GM13977 (cell line): ENCODE data around the gene RCCD1.
A peak's percentile ranks its signal among the peaks of the same experiment; 100 is the strongest.

Source experiments
- DNase-seq: peaks from one replicate; pipeline ENCODE4 v3.0.0; 2012; ENCODE audit warnings: low spot score
- CTCF ChIP-seq: IDR thresholded peaks from 2 replicates; pipeline ENCODE4 v1.5.1; 2012; ENCODE audit warnings: mild to moderate bottlenecking, control low read depth; ENCODE audit not compliant: insufficient read depth; ENCODE audit errors: extremely low read depth, missing control alignments
- in situ Hi-C: fragments of 300-500 bp; cut with MboI; formaldehyde crosslinking; loops from one replicate; pipeline ENCODE4 v1.12.0; 2022; ENCODE audit warnings: low sequenced_read_pairs, low pct_unique_long_range_greater_than_20kb, mixed read lengths, inconsistent platforms; ENCODE audit not compliant: unreplicated experiment

Gene RCCD1

GRCh38 chr15:90931575-90931827, 23.2 kb upstream of the RCCD1 start:
- in situ Hi-C loops, result no loop called here
- no peak for DNase-seq
- TF ChIP-seq CTCF, result no peak

DNA sequence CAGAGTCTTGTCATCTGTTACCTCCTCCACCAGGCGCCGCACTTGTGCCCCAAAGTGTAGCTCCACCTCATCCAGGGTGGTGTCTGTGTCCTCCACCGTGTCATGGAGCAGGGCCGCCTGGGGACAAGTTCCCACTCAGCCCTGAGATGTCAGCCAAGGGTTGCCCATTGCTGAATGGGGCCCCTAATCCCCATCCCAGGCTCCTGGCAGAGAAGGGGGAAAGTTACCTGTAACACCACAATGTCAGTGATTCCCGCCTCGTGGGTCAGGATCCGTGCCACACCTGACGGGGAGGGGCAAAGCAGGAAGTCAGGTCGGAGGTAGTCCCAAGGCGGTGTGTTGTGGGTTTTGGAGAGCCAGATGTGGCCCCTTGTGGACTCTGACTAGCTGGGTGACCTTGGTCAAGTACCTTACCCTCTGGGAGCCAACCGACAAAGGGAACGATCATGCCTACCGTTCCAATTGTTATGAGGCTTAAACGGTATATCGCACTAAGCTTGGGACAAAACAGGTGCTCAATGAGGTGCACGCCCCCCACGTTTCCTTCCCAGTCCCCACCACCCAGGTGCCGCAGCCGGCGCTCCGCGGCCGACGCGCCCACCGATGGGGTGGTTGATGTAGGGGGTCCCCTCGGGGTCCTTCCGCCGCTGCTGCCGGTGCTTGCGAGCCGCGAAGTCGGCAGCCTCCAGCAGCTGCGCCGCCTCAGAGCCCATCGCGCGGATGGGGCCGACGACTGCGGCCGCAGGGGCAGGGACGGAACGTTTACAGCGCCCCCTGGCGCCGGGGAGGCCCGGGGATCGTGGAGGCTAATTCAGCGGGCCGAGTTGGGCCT, 22.6 kb upstream of the RCCD1 start, which contains the start of gene HDDC3:
TSS of gene HDDC3 (minus strand) at position 722 of the 832 bp plus-strand sequence. CDS start at position 713, 9 bp downstream.
- in situ Hi-C loops, result no loop called here
- peak; percentile 98 for TF ChIP-seq CTCF
- peak; percentile 92 for DNase-seq

- DNase-seq, result no peak
- no peak for TF ChIP-seq CTCF
- in situ Hi-C loops, result no loop called here
These were observed 22.1 kb upstream of the RCCD1 start for GRCh38 chr15:90932660-90932991.

GRCh38 chr15:90933301-90933700, 21.4 kb upstream of the RCCD1 start:
- DNase-seq, result no peak
- no peak for TF ChIP-seq CTCF
- in situ Hi-C loops, result no loop called here

- peak; percentile 92 for DNase-seq
- in situ Hi-C loops, result no loop called here
- peak; percentile 97 for TF ChIP-seq CTCF
These were observed 20.3 kb upstream of the RCCD1 start for GRCh38 chr15:90934256-90934948.

GRCh38 chr15:90934949-90935751, 19.5 kb upstream of the RCCD1 start, which contains the start of gene UNC45A:
Gene UNC45A (plus strand): TSS chr15:90935285. CDS start chr15:90935325, 40 bp downstream.
- TF ChIP-seq CTCF, result peak; percentile 5
- in situ Hi-C loops, result no loop called here
- peak; percentile 98 for DNase-seq
